GM18508 (cell line): ENCODE data around the gene MAD1L1.

ENCODE experiments used
- ATAC-seq: cut with Tn5 transposase; IDR thresholded peaks from one replicate; pipeline ENCODE4 v1.9.1; 2021; ENCODE audit warnings: moderate number of reproducible peaks; ENCODE audit not compliant: insufficient read depth, unreplicated experiment

The MAD1L1 gene

GRCh38 chr7:1898628-1899185, 334.0 kb downstream of the MAD1L1 start:
- no peak for ATAC-seq

GRCh38 chr7:1897861-1898627, 334.7 kb downstream of the MAD1L1 start:
- ATAC-seq = no peak

- no peak for ATAC-seq
Observed at GRCh38 chr7:1897076-1897860, 335.5 kb downstream of the MAD1L1 start.

- no peak for ATAC-seq
Observed at GRCh38 chr7:1895664-1896515, 336.9 kb downstream of the MAD1L1 start.

GRCh38 chr7:1894906-1895663, 337.7 kb downstream of the MAD1L1 start:
- ATAC-seq = no peak

- no peak for ATAC-seq
Observed at GRCh38 chr7:1894313-1894900, 338.3 kb downstream of the MAD1L1 start.

GRCh38 chr7:1893451-1893850, 339.3 kb downstream of the MAD1L1 start:
- no peak for ATAC-seq

GRCh38 chr7:1893036-1893435, 339.7 kb downstream of the MAD1L1 start:
- ATAC-seq = no peak

- no peak for ATAC-seq
Observed at GRCh38 chr7:1892011-1892965, 340.5 kb downstream of the MAD1L1 start.

- ATAC-seq = no peak
Observed at GRCh38 chr7:1890289-1891235, 342.2 kb downstream of the MAD1L1 start.

- no peak for ATAC-seq
Observed at GRCh38 chr7:1889556-1890181, 343.1 kb downstream of the MAD1L1 start.

GRCh38 chr7:1889091-1889490, 343.7 kb downstream of the MAD1L1 start:
- ATAC-seq = no peak

- no peak for ATAC-seq
Observed at GRCh38 chr7:1888425-1888824, 344.3 kb downstream of the MAD1L1 start.

- ATAC-seq = no peak
Observed at GRCh38 chr7:1887251-1887650, 345.5 kb downstream of the MAD1L1 start.

GRCh38 chr7:1886361-1887064, 346.2 kb downstream of the MAD1L1 start:
- ATAC-seq = no peak
